Measurements from ENCODE around the gene GPRC5D.

The GPRC5D gene

DNA sequence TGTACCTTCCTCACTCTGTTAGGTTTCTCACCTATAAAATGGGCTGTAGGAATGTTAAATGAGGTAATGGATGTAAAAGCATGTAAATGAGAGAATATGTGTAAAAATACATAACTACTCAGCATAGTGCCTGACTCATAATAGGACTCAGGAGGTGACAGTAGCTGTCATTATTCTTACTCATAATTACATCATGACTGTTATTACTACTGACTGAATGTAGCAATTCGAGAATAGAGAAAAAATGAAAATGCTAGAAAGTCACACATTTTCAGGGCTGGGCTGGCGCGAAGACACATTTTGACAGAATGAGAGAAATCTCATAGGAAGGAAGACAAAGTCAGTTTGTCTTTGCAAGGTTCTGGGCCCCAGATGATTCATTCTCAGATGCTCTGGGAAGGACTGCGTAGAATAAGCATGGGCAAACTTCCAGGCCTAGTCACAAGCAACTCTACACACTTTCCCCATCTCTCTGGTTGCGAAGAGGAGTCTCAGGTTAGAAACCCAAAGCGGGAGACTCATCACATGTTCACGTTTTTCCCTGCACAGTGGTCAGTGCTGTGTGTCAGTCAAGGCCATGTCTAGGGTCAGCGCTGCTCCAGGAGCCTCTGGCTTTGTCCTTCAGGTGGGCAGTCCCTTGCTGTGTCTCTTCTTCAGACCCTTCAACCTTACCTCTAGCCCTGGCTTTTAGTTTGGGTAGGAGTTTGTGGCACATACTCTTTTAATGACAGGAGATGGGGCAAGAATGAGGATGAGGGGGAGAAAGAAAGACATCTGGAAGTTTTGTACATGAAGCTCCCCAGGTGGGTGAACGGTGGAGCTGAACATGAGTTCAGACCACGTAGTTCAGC lies 52.2 kb downstream of the GPRC5D start:
- TF ChIP-seq GATA3 (IDR thresholded peaks at IDR 0.05; ENCODE audit: low read depth, low read length) (no peak), GATA2 (IDR thresholded peaks at IDR 0.05; ENCODE audit: low read depth, low read length) (no peak)

DNA sequence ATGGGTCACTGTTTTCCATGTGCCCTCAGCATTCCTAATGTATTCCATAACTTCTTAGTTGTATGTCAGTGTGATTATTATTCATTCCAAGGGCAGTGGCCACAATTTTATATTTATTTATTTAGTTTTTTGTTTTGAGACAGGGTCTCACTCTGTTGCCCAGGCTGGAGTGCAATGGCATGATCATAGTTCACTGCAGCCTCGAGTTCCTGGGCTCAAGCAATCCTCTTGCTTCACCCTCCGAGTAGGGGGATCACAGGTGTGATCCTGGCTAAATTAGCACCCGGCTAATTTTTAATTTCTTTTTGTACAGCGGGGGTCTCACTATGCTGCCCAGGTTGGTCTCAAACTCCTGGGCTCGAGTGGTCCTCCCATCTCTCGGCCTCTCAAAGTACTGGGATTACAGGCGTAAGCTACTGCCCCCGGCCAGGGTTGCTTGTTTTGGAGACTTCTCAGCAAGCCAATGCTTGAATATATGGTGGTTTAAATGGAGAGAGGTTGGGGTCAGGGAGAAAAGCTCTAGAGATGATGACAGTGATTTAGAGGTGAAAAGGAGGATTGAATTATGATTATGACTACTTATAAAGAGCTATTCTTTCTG lies 53.0 kb downstream of the GPRC5D start:
- TF ChIP-seq GATA3 (IDR thresholded peaks at IDR 0.05; ENCODE audit: low read depth, low read length) (no peak), GATA2 (IDR thresholded peaks at IDR 0.05; ENCODE audit: low read depth, low read length) (no peak)

DNA sequence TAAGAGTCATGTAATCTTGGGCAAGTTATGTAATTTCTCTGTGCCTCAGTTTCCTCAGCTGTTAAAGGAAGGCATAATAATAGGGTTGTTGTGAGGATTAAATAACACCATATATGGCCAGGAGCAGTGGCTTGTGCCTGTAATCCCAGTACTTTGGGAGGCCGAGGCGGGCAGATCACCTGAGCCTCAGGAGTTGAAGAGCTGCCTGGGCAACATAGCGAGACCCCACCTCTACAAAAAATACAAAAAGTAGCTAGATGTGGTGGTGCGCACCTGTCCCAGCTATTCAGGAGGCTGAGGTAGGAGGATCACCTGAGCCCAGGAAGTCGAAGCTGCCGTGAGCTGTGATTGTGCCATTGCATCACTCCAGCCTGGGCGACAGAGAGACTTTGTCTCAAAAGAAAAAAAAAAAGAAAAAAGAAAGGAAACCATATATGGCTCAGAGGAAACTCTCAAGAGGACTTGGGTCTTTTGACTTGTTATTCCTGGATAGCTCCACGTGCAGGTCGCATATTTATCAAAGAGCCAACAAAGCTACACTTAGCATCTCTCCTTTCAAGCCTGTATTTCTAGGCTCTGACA lies 53.7 kb downstream of the GPRC5D start:
- no peak for TF ChIP-seq GATA2 (IDR thresholded peaks at IDR 0.05; ENCODE audit: low read depth, low read length)
- no peak for TF ChIP-seq GATA3 (IDR thresholded peaks at IDR 0.05; ENCODE audit: low read depth, low read length)

DNA sequence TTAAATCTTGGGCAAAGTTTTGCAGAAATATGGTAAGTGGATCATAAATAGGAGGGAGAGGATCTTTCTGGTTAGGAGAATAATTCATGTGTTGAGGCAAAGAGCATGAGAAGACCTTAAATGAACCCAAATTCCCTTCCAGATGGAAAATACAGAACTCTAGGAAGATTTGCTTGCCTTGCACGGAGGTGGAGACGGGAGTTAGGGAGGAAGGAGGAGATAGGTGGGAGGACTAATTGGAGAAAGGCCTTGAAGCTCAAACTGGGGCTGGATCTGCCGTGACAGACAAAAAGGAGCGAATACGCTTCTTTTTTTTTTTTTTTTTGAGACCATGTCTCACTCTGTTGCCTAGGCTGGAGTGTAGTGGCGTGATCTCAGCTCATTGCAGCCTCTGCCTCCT lies 54.7 kb downstream of the GPRC5D start:
- no peak for TF ChIP-seq GATA2 (IDR thresholded peaks at IDR 0.05; ENCODE audit: low read depth, low read length)
- TF ChIP-seq GATA3 (IDR thresholded peaks at IDR 0.05; ENCODE audit: low read depth, low read length), result no peak

DNA sequence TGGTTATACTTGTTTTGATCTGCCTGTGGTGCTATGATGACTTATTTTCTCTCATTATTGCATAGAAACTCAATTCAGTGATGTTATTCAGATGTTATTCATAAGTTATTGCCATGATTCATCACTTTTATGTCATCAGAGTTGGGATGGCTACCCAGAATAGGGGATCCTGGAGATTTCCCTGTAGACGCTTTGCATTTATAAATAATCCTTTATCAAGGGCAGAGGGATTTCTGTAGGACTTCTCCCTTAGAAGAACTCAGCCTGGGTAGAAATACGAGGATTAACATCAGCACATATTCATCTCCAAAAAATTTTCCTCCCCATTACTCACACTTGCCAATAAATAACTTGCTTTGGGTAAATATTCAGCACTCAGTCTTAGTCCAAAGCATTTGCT lies 55.7 kb downstream of the GPRC5D start:
- no peak for TF ChIP-seq GATA3 (IDR thresholded peaks at IDR 0.05; ENCODE audit: low read depth, low read length)

DNA sequence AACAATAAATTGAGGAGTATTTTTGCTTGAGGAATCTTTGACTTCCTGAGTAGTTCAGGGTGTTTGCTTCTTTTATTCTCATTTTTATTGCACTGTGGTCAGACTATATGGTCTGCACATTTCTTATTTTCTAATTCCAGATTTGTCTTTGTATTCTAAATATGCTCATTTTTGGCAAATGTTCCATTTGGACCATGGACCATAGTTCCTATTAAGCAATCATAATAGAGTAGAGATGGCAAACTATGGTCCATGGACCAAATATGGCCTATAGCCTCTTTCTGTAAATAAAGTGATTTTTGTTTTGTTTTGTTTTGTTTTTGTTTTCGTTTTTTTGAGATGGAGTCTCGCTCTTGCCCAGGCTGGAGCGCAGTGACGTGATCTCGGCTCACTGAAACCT lies 58.5 kb downstream of the GPRC5D start:
- TF ChIP-seq GATA3 (IDR thresholded peaks at IDR 0.05; ENCODE audit: low read depth, low read length), result no peak
- no peak for TF ChIP-seq GATA2 (IDR thresholded peaks at IDR 0.05; ENCODE audit: low read depth, low read length)

DNA sequence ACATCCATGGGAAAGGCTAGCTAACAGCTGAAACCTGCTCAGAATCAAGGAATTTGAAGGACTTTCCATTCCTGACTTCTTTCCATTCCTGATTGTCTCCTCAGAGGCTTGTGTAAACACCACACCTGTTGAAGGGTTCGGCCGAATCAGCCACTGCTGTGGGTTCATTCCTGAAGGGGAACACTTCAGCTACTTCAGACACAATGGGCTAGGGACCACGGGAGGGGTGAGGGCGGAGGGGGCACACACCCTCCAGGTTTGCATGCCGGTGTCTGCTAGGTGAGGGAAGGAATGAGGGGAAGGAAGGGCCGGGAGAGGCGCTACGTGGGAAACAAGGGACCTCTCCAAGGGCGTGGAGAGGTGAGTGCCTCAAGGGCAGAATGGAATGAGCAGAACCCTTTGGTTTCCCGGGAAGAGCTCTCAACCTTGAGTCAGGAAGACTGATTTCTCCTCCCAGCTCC lies 59.3 kb downstream of the GPRC5D start:
- TF ChIP-seq GATA3 (IDR thresholded peaks at IDR 0.05; ENCODE audit: low read depth, low read length) (no peak), GATA2 (IDR thresholded peaks at IDR 0.05; ENCODE audit: low read depth, low read length) (no peak)

DNA sequence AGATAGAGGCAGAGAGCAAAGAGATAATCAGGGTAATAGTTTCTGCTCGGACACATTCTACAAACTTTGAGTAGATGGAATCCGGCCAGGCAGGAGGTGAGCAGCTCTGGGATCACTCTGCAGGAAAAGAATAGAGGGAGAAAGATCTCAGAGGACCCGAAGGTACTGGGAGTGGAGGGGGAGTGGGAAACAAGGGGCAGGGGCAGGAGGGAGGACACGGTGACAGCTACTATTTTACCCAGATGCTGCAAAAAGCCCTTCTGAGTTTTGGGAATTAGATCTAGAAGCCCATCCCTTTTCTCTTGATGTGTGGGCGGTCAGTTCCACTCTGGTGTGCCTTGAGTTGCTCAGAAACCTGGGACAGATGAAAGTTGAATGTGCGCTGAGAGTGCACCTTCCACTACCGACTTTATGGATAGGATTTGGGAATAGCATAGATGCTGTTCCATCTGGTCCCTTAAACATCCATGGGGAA lies 60.1 kb downstream of the GPRC5D start:
- TF ChIP-seq GATA3 (IDR thresholded peaks at IDR 0.05; ENCODE audit: low read depth, low read length) (no peak), GATA2 (IDR thresholded peaks at IDR 0.05; ENCODE audit: low read depth, low read length) (no peak)

DNA sequence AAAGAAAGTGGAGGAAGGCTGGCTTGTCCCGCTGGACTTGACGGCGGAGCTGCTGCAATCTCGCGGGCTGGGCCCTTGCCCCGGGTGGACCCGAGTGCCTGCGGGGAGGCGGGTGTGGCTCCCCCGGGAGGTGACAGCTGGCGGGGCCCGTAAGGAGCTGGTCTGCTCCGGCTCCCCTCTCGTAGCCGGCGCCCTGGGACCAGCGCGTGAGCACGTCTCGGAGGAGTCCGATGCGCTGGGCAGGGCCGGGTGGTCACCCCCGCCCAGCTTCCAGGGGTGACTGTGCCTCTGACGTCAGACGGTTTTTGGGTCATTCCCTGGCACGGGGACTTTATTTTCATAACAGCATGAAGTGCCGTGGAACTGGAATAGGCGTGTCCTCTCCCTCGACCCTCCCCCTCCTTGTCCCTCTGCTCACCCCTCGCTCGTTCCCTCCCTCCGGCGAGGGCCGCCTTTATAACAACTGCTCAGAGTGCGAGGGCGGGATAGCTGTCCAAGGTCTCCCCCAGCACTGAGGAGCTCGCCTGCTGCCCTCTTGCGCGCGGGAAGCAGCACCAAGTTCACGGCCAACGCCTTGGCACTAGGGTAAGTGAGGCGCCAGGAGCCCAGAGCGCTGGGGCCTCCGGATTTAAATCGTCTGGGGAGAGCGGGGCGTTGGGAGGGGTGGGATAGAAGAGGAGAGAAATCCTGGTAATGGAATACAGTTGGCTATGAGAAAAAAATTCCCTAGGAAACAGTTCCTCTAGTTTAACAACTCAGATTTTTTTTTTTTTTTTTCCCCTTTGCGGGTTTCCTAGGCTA lies 60.7 kb downstream of the GPRC5D start, which contains the start of gene GPRC5A:
Gene GPRC5A (plus strand): TSS at position 483 of the 801 bp plus-strand sequence. CDS start 16,688 bp downstream, outside the sequence.
- TF ChIP-seq GATA3 (IDR thresholded peaks at IDR 0.05; ENCODE audit: low read depth, low read length) (no peak), GATA2 (IDR thresholded peaks at IDR 0.05; ENCODE audit: low read depth, low read length) (no peak)

Data from SH-SY5Y (cell line).